Brain microvascular endothelial cell (primary cell): ENCODE results near the gene ALK.

ENCODE experiments used
- DNase-seq: peaks from one replicate; pipeline ENCODE4 v3.0.0-alpha.2; 2020
- H3K27ac ChIP-seq: fragments of 250-450 bp; sonication (Bioruptor Pico); 2 replicates; pipeline ENCODE4 v1.5.1; 2020; ENCODE audit warnings: mild to moderate bottlenecking, moderate library complexity
- H3K27me3 ChIP-seq: fragments of 250-450 bp; sonication (Bioruptor Pico); replicated peaks from 2 replicates; pipeline ENCODE4 v1.5.1; 2020; ENCODE audit warnings: mild to moderate bottlenecking
- H3K36me3 ChIP-seq: fragments of 250-450 bp; sonication (Bioruptor Pico); replicated peaks from 2 replicates; pipeline ENCODE4 v1.5.1; 2020; ENCODE audit warnings: mild to moderate bottlenecking
- H3K4me3 ChIP-seq: 2 replicates; pipeline ENCODE4 v1.5.1; 2011; ENCODE audit warnings: low read depth, mild to moderate bottlenecking, control low read depth, low read length, moderate library complexity
- in situ Hi-C: cut with HindIII; loops from 2 replicates; pipeline ENCODE4 v1.10.0; 2017; ENCODE audit warnings: low sequenced_read_pairs, low pct_ligation_motif_present
- TF ChIP-seq, protein P1 (sequence below): IDR thresholded peaks from 2 replicates; pipeline ENCODE4 v1.5.1; 2011; ENCODE audit warnings: low read depth, mild to moderate bottlenecking, moderate library complexity, low read length, control low read depth, inconsistent platforms; ENCODE audit errors: missing control alignments

Gene ALK

DNA sequence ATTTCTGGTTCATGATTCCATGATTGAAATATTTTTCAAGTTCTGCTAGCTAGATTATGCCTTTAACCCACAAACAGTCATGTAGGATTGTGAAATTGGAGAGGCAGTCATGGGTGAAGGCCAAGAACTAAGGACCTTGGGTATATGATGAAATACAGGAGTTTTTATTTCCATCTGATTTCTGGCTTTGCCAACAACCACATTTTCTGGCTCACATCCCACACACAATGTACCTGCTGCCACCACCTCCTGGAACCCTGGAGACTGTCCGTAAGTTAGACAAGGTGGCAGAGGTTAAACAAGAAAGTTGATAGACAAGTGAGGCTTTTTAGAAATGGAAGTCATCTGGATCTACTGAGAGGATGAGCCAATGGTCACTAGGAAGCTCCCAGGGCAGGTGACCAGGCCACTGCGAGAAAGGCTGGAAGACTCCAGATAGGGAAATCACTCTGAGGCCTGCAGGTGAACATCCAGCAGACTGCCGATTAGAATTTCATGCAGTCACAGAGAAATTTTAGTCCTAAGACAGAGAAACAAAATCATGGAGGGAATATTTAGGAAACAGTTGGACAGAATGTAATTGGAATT lies 402.0 kb downstream of the ALK start:
- H3K36me3 ChIP-seq: no peaks in the 10 kb centered on the region
- TF ChIP-seq, protein P1, sequence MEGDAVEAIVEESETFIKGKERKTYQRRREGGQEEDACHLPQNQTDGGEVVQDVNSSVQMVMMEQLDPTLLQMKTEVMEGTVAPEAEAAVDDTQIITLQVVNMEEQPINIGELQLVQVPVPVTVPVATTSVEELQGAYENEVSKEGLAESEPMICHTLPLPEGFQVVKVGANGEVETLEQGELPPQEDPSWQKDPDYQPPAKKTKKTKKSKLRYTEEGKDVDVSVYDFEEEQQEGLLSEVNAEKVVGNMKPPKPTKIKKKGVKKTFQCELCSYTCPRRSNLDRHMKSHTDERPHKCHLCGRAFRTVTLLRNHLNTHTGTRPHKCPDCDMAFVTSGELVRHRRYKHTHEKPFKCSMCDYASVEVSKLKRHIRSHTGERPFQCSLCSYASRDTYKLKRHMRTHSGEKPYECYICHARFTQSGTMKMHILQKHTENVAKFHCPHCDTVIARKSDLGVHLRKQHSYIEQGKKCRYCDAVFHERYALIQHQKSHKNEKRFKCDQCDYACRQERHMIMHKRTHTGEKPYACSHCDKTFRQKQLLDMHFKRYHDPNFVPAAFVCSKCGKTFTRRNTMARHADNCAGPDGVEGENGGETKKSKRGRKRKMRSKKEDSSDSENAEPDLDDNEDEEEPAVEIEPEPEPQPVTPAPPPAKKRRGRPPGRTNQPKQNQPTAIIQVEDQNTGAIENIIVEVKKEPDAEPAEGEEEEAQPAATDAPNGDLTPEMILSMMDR: no peak
- no peaks in the 10 kb centered on the region for H3K27me3 ChIP-seq
- no peak overlapping the region for H3K27ac ChIP-seq
- peak; percentile 43 for DNase-seq
- H3K4me3 ChIP-seq: no peak overlapping the region
- in situ Hi-C loops: no loop called here

DNA sequence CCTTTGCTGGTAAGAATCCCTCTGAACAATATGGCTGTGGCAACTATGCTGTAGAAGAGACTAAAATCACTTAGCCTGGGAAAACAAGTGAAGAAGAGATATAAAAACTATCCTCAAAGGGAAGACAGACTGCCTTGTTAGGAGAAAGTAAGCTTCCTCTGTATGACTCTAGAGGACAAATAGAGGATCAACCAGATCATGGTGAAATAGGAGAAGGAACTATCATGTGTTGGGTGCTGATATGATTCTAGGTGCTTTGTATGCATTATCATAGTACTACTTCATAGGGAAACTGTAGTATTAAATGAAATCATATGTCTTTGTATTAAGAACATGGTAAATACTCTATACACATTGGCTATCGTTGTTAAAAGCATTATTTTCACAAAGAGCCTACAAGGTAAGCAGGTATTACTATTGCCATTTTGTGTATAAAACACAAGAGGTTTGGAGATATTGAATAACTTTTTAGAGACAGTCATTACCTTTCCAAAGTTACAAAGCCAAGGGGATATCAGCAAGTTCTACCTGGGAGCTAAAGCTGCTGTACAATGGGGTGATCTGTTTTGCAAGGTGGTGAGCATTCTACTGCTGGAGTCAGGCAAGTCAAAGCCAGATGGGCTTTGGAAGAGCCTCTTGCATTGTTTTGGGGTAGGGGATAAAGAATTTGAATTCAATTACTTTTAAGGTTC lies 402.6 kb downstream of the ALK start:
- TF ChIP-seq, protein P1: no peak
- in situ Hi-C loops: no loop called here
- Histone ChIP-seq H3K36me3 (no peaks in the 10 kb centered on the region), H3K4me3 (no peak overlapping the region), H3K27ac (no peak overlapping the region), H3K27me3 (no peaks in the 10 kb centered on the region)
- DNase-seq: no peak

DNA sequence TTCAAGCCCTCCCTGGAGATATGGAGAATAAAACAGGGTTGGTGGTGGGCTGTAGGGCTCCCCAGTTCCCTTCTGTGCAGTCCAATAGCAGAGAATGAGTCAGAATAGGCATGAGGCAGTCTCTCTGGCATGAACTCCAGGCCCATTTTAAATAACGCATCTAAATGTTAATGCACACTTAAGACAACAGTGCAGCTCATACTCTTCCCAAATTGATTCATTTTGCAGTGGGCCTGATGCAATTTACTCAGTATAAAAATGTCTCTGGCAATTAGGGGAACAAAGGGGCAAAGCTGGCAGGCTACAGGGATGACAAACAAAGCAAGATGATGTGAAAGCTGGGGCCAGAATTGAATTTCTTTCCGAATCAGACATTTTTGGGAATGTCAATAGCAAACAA lies 403.4 kb downstream of the ALK start:
- H3K27ac ChIP-seq: no peak overlapping the region
- no peaks in the 10 kb centered on the region for H3K36me3 ChIP-seq
- H3K4me3 ChIP-seq: no peak overlapping the region
- TF ChIP-seq, protein P1: no peak
- no peaks in the 10 kb centered on the region for H3K27me3 ChIP-seq
- DNase-seq: peak; percentile 25
- in situ Hi-C loops: no loop called here

DNA sequence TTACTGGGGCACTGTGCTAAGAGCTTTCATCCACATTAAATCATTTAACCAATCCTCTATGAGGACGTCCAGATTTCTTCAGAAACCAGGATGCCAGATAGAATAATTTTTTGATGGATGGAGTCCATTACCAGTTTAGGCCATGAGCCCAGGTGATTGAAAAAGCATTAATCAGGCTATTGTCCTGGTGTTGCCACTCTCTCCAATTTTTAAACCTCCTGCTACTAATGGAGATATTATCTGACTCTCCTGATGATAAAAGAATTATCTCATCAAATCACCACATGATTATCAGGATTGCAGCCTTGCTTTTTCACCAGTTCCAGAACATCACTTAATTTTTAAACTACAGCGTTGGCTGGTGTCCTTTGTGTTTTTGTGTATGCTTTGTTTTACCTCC lies 404.0 kb downstream of the ALK start:
- in situ Hi-C loops: no loop called here

DNA sequence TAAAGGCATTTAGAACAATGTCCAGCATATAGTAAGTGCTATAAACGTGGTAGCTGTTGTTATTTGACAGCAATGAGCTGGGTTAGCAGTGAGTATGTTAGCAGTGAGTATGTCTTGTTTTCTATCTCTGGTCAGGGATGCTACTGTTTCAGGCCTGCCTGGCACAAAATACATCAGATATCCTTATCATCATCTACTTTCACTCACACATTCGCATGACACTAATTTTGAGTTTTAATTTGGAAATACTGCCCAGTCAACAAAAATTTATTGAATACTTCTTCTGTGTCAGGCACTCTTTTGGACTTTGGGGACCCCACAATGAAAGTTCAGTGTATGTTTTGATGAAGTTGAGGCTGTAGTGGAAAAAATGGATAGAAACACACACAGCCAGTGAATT lies 404.6 kb downstream of the ALK start:
- in situ Hi-C loops: no loop called here
- DNase-seq: no peak
- Histone ChIP-seq H3K27ac (no peak overlapping the region), H3K27me3 (no peaks in the 10 kb centered on the region), H3K36me3 (no peaks in the 10 kb centered on the region), H3K4me3 (no peak overlapping the region)
- TF ChIP-seq, protein P1: no peak

More for the DNA sequence above, 404.0 kb downstream of the ALK start:
- DNase-seq: no peak
- Histone ChIP-seq H3K27me3 (no peaks in the 10 kb centered on the region), H3K27ac (no peak overlapping the region), H3K4me3 (no peak overlapping the region), H3K36me3 (no peaks in the 10 kb centered on the region)
- TF ChIP-seq, protein P1: no peak
